ENCODE data around the gene PAX2. TPM values are rescaled to one million over a fixed set of nuclear protein-coding genes. Genes with fewer than 3 reads are reported as not detected.

The PAX2 gene
- total RNA-seq, 1 donor from 2014 or later, result 5.1 TPM

- Histone ChIP-seq H3K4me3 (ENCODE audit: low read depth, low read length) (no peak overlapping the region), H3K36me3 (ENCODE audit: control insufficient read depth, insufficient read depth, low read length) (no peaks in the 10 kb centered on the region), H3K27me3 (ENCODE audit: control insufficient read depth, insufficient read depth, low read length) (peaks cover 23% of the 10 kb centered on the region)
- no peak for TF ChIP-seq CTCF (IDR thresholded peaks at IDR 0.05; ENCODE audit: insufficient read depth, low read length, poor library complexity, severe bottlenecking)
- DNase-seq (ENCODE audit: low read depth), result no peak
These were observed 19.4 kb upstream of the PAX2 start for GRCh38 chr10:100725869-100726426.

GRCh38 chr10:100727808-100728207, 17.6 kb upstream of the PAX2 start:
- no peak for DNase-seq (ENCODE audit: low read depth)
- no peaks in the 10 kb centered on the region for H3K36me3 ChIP-seq (ENCODE audit: control insufficient read depth, insufficient read depth, low read length)
- no peak overlapping the region for H3K4me3 ChIP-seq (ENCODE audit: low read depth, low read length)
- peaks cover 23% of the 10 kb centered on the region for H3K27me3 ChIP-seq (ENCODE audit: control insufficient read depth, insufficient read depth, low read length)
- TF ChIP-seq CTCF (IDR thresholded peaks at IDR 0.05; ENCODE audit: insufficient read depth, low read length, poor library complexity, severe bottlenecking), result no peak

- no peak for DNase-seq (ENCODE audit: low read depth)
- peak overlapping the region; percentile 48 for H3K4me3 ChIP-seq (ENCODE audit: low read depth, low read length)
- TF ChIP-seq CTCF (IDR thresholded peaks at IDR 0.05; ENCODE audit: insufficient read depth, low read length, poor library complexity, severe bottlenecking), result peak; percentile 73
- peaks cover 10% of the 10 kb centered on the region for H3K27me3 ChIP-seq (ENCODE audit: control insufficient read depth, insufficient read depth, low read length)
- H3K36me3 ChIP-seq (ENCODE audit: control insufficient read depth, insufficient read depth, low read length), result no peaks in the 10 kb centered on the region
These were observed 16.2 kb upstream of the PAX2 start for GRCh38 chr10:100728928-100729861.

- no peak for DNase-seq (ENCODE audit: low read depth)
- peaks cover under 1% of the 10 kb centered on the region for H3K27me3 ChIP-seq (ENCODE audit: control insufficient read depth, insufficient read depth, low read length)
- H3K4me3 ChIP-seq (ENCODE audit: low read depth, low read length), result peak overlapping the region; percentile 48
- H3K36me3 ChIP-seq (ENCODE audit: control insufficient read depth, insufficient read depth, low read length), result no peaks in the 10 kb centered on the region
- no peak for TF ChIP-seq CTCF (IDR thresholded peaks at IDR 0.05; ENCODE audit: insufficient read depth, low read length, poor library complexity, severe bottlenecking)
These were observed 15.3 kb upstream of the PAX2 start for GRCh38 chr10:100729862-100730724.

DNA sequence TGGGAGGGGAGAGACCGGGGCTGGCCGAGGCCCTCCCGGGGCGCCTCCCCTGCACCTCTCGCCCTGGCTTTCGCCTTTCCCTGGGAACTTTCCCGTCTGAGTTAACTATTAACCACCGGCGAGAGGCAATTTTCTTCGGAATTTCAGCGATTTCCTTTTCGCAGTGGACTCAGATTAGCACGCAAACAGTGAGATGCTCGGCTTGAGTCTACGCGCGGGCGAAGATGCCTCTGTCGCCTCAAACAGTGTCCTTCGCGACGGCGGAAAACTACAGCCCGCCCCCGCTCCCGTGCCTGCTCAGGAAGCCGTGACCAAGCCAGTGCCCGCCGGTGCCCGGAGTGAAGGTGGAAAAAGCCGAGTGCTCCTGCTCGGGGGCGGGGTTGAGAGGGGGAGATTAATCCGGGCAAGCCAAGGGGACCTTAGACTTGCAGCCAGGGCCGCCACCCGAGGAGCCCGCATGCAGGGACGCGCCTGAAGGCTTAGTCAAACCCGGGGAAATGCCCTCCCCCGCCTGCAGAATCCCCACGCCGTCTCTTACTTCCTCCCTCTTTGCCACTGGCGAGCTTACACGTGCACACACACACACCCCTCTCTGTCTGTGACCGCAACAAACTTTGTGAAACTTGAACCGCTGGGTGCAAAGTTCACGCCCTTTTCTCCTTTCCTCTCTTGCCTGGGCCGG, 14.5 kb upstream of the PAX2 start:
- Histone ChIP-seq H3K4me3 (ENCODE audit: low read depth, low read length) (peak overlapping the region; percentile 48), H3K27me3 (ENCODE audit: control insufficient read depth, insufficient read depth, low read length) (no peaks in the 10 kb centered on the region), H3K36me3 (ENCODE audit: control insufficient read depth, insufficient read depth, low read length) (no peaks in the 10 kb centered on the region)
- no peak for TF ChIP-seq CTCF (IDR thresholded peaks at IDR 0.05; ENCODE audit: insufficient read depth, low read length, poor library complexity, severe bottlenecking)
- no peak for DNase-seq (ENCODE audit: low read depth)

Measured in kidney epithelial cell (primary cell).